T-helper 17 cell (primary cell): ENCODE data around the gene CCL19. TPM values are rescaled to one million over a fixed set of nuclear protein-coding genes. Genes with fewer than 3 reads are reported as not detected.
A peak's percentile ranks its signal among the peaks of the same experiment; 100 is the strongest.

Experiments used
- ATAC-seq: fragments of 150-1000 bp; cut with Tn5 transposase; 2 replicates; pipeline ENCODE4 v1.10.0; 2021; ENCODE audit warnings: mild to moderate bottlenecking, moderate library complexity
- DNase-seq, 3 donors: peaks; one replicate each; pipeline versions ENCODE4 v3.0.0 to v3.0.0-alpha.2; 2020 to 2021
- H3K9me3 ChIP-seq: one replicate; pipeline ENCODE4 v1.7.0; 2013; ENCODE audit warnings: low read length, mild to moderate bottlenecking; ENCODE audit not compliant: control insufficient read depth, poor library complexity, severe bottlenecking
- H3K27ac Mint-ChIP-seq: one replicate; pipeline ENCODE4 v1.8.0; 2022; ENCODE audit warnings: mild to moderate bottlenecking, moderate library complexity, mixed read lengths
- H3K27me3 Mint-ChIP-seq: one replicate; pipeline ENCODE4 v1.8.0; 2022; ENCODE audit warnings: mixed read lengths
- H3K36me3 Mint-ChIP-seq: one replicate; pipeline ENCODE4 v1.8.0; 2022; ENCODE audit warnings: low read depth, mixed read lengths
- H3K4me1 Mint-ChIP-seq: one replicate; pipeline ENCODE4 v1.8.0; 2022; ENCODE audit warnings: mild to moderate bottlenecking, mixed read lengths
- H3K4me3 Mint-ChIP-seq: one replicate; pipeline ENCODE4 v1.8.0; 2022; ENCODE audit warnings: mild to moderate bottlenecking, moderate library complexity, mixed read lengths
- total RNA-seq, 4 donors: library from RNA in 2 of 4; stranded (reverse) in 2 of 4; gene quantifications; one replicate each; pipeline ENCODE4 v1.2.3 and lab custom pipeline; 2022 to 2026

Gene CCL19
- total RNA-seq, 2 donors from 2014 or later, result not detected

- DNase-seq (peak; percentile 58 to 74 (median 66)), ATAC-seq (peak; percentile 44)
- H3K27me3 Mint-ChIP-seq, result no peaks in the 10 kb centered on the region
- no peaks in the 10 kb centered on the region for H3K9me3 ChIP-seq
- H3K27ac Mint-ChIP-seq, result peak overlapping the region; percentile 95
- peaks cover 54% of the 10 kb centered on the region for H3K4me1 Mint-ChIP-seq
- H3K4me3 Mint-ChIP-seq, result peak overlapping the region; percentile 96
- peaks cover 7% of the 10 kb centered on the region for H3K36me3 Mint-ChIP-seq
Measured at GRCh38 chr9:34664281-34665066, 26.6 kb downstream of the CCL19 start.

GRCh38 chr9:34663303-34663605 lies 27.8 kb downstream of the CCL19 start:
- H3K27ac Mint-ChIP-seq, result peak overlapping the region; percentile 95
- peak overlapping the region; percentile 96 for H3K4me3 Mint-ChIP-seq
- ATAC-seq (peak; percentile 34), DNase-seq (peak in 2 of 3 donors; percentile 18 to 23)
- H3K9me3 ChIP-seq, result no peaks in the 10 kb centered on the region
- no peaks in the 10 kb centered on the region for H3K27me3 Mint-ChIP-seq
- peaks cover 7% of the 10 kb centered on the region for H3K36me3 Mint-ChIP-seq
- peaks cover 54% of the 10 kb centered on the region for H3K4me1 Mint-ChIP-seq

GRCh38 chr9:34662526-34663302 lies 28.4 kb downstream of the CCL19 start, which contains the start of gene CCL27:
TSS of gene CCL27 (minus strand) at chr9:34662657. CDS start at chr9:34662633, 24 bp downstream.
- Mint-ChIP-seq H3K27ac (peak within 1 kb of the TSS; percentile 95), H3K4me3 (peak within 1 kb of the TSS; percentile 96), H3K27me3 (no peaks in the 10 kb centered on the region), H3K36me3 (peaks cover 7% of the 10 kb centered on the region), H3K4me1 (peaks cover 54% of the 10 kb centered on the region)
- DNase-seq (no peak), ATAC-seq (no peak)
- H3K9me3 ChIP-seq, result no peaks in the 10 kb centered on the region

- H3K36me3 Mint-ChIP-seq, result peaks cover 5% of the 10 kb centered on the region
- DNase-seq, result no peak
- no peak for ATAC-seq
- no peaks in the 10 kb centered on the region for H3K27me3 Mint-ChIP-seq
- peaks cover 49% of the 10 kb centered on the region for H3K4me1 Mint-ChIP-seq
- H3K4me3 Mint-ChIP-seq, result no peak overlapping the region
- no peaks in the 10 kb centered on the region for H3K9me3 ChIP-seq
- H3K27ac Mint-ChIP-seq, result no peak overlapping the region
Measured at GRCh38 chr9:34659592-34660253, 31.4 kb downstream of the CCL19 start.

GRCh38 chr9:34658461-34658860 lies 32.6 kb downstream of the CCL19 start:
- H3K36me3 Mint-ChIP-seq, result peaks cover 5% of the 10 kb centered on the region
- ATAC-seq, result no peak
- peaks cover 42% of the 10 kb centered on the region for H3K4me1 Mint-ChIP-seq
- DNase-seq, result no peak
- no peak overlapping the region for H3K4me3 Mint-ChIP-seq
- H3K27me3 Mint-ChIP-seq, result no peaks in the 10 kb centered on the region
- H3K27ac Mint-ChIP-seq, result peak overlapping the region; percentile 51
- no peaks in the 10 kb centered on the region for H3K9me3 ChIP-seq

- Mint-ChIP-seq H3K4me1 (peaks cover 40% of the 10 kb centered on the region), H3K4me3 (no peak overlapping the region), H3K27me3 (no peaks in the 10 kb centered on the region), H3K36me3 (peaks cover 7% of the 10 kb centered on the region), H3K27ac (peak overlapping the region; percentile 67)
- DNase-seq (no peak), ATAC-seq (no peak)
- H3K9me3 ChIP-seq, result no peaks in the 10 kb centered on the region
Measured at GRCh38 chr9:34656992-34657391, 34.1 kb downstream of the CCL19 start.

- H3K36me3 Mint-ChIP-seq, result peaks cover 5% of the 10 kb centered on the region
- no peaks in the 10 kb centered on the region for H3K9me3 ChIP-seq
- no peak for ATAC-seq
- no peak overlapping the region for H3K4me3 Mint-ChIP-seq
- H3K4me1 Mint-ChIP-seq, result peaks cover 28% of the 10 kb centered on the region
- H3K27me3 Mint-ChIP-seq, result no peaks in the 10 kb centered on the region
- H3K27ac Mint-ChIP-seq, result peak overlapping the region; percentile 67
- no peak for DNase-seq
Measured at GRCh38 chr9:34655394-34655793, 35.7 kb downstream of the CCL19 start.

GRCh38 chr9:34654323-34655051 lies 36.6 kb downstream of the CCL19 start:
- DNase-seq (no peak), ATAC-seq (no peak)
- no peaks in the 10 kb centered on the region for H3K9me3 ChIP-seq
- H3K27ac Mint-ChIP-seq, result no peak overlapping the region
- no peaks in the 10 kb centered on the region for H3K27me3 Mint-ChIP-seq
- H3K4me1 Mint-ChIP-seq, result peaks cover 30% of the 10 kb centered on the region
- H3K4me3 Mint-ChIP-seq, result no peak overlapping the region
- H3K36me3 Mint-ChIP-seq, result peaks cover 3% of the 10 kb centered on the region

- H3K4me1 Mint-ChIP-seq, result peaks cover 38% of the 10 kb centered on the region
- peak overlapping the region; percentile 4 for H3K4me3 Mint-ChIP-seq
- H3K9me3 ChIP-seq, result no peaks in the 10 kb centered on the region
- DNase-seq (no peak), ATAC-seq (no peak)
- H3K27me3 Mint-ChIP-seq, result no peaks in the 10 kb centered on the region
- peak overlapping the region; percentile 87 for H3K27ac Mint-ChIP-seq
- peaks cover 6% of the 10 kb centered on the region for H3K36me3 Mint-ChIP-seq
Measured at GRCh38 chr9:34653151-34654072, 37.7 kb downstream of the CCL19 start.

GRCh38 chr9:34652602-34653000 lies 38.5 kb downstream of the CCL19 start:
- ATAC-seq, result no peak
- Mint-ChIP-seq H3K27me3 (no peaks in the 10 kb centered on the region), H3K4me3 (peak overlapping the region; percentile 78), H3K36me3 (peaks cover 8% of the 10 kb centered on the region), H3K4me1 (peaks cover 46% of the 10 kb centered on the region), H3K27ac (peak overlapping the region; percentile 87)
- H3K9me3 ChIP-seq, result no peaks in the 10 kb centered on the region
- DNase-seq, result no peak

- no peaks in the 10 kb centered on the region for H3K27me3 Mint-ChIP-seq
- ATAC-seq, result peak; percentile 60
- peaks cover 8% of the 10 kb centered on the region for H3K36me3 Mint-ChIP-seq
- H3K9me3 ChIP-seq, result no peaks in the 10 kb centered on the region
- no peak for DNase-seq
- peak within 1 kb of the TSS; percentile 78 for H3K4me3 Mint-ChIP-seq
- H3K27ac Mint-ChIP-seq, result peak within 1 kb of the TSS; percentile 87
- H3K4me1 Mint-ChIP-seq, result peaks cover 50% of the 10 kb centered on the region
Measured at GRCh38 chr9:34651876-34652601, 39.0 kb downstream of the CCL19 start, which contains the start of gene IL11RA. TSS of gene IL11RA (plus strand) at chr9:34652185. CDS start at chr9:34655218, 3,033 bp downstream.
